ENCODE data around the gene ATXN1.

ATXN1 gene

DNA sequence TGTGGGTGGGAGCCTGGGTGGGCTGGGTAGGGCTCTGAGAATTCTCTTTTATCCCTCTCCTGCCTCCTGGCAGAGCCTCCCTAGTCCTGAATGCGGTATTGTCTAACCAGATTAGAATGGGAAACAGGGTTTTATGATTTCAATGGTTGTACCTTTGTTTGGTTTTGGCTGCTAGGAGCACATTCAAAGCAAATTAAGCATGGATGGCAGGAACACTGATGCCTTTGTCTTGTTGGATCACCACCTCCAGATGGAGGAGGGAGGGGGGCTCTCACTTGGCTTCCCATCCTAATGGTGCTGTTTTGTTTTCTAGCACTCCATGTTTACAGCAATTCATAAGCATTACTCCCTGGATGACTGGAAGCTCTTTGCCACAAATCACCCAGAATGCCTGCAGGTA lies 511.3 kb downstream of the ATXN1 start:
- DNase-seq (ENCODE audit: low read depth) = no peak
